IMR-90 (cell line): ENCODE results near the gene FCRLB. TPM values are rescaled to one million over a fixed set of nuclear protein-coding genes. Genes with fewer than 3 reads are reported as not detected.

Source experiments
- ATAC-seq: fragments of 200-7000 bp; cut with Tn5 transposase; 2 replicates; pipeline ENCODE4 v1.9.1; 2020; ENCODE audit warnings: low read depth, mild to moderate bottlenecking, moderate library complexity
- BruUV-seq: library from RNA; stranded (reverse); fragments of 400-500 nt; replicated peaks from 2 replicates; lab custom pipeline; 2021; lab: Mats Ljungman, UMichigan
- CTCF ChIA-PET: fragments of 300-600 bp; formaldehyde crosslinking; extraction: SDS; loops from one replicate; lab custom pipeline; 2021; ENCODE audit warnings: antibody characterized with exemption; lab: Yijun Ruan, JAX
- POLR2A ChIA-PET: fragments of 300-600 bp; sonication (Branson Sonifier 250); formaldehyde crosslinking; loops from one replicate; lab custom pipeline; 2022; ENCODE audit warnings: antibody characterized with exemption; ENCODE audit not compliant: unreplicated experiment; lab: Charles Lee
- DNase-seq: peaks from one replicate; pipeline ENCODE4 v3.0.0; 2013
- H2AFZ ChIP-seq: replicated peaks from 2 replicates; pipeline ENCODE3; 2013; ENCODE audit warnings: low read length, mild to moderate bottlenecking; ENCODE audit not compliant: poor library complexity
- H2AK5ac ChIP-seq: 2 replicates; pipeline ENCODE4 v1.6.1; 2013; ENCODE audit warnings: low read depth, low read length, inconsistent platforms
- H2AK9ac ChIP-seq: replicated peaks from 2 replicates; pipeline ENCODE3; 2013; ENCODE audit warnings: mild to moderate bottlenecking, low read depth, low read length, moderate library complexity; ENCODE audit not compliant: poor library complexity
- H2BK120ac ChIP-seq: 2 replicates; pipeline ENCODE4 v1.6.1; 2013; ENCODE audit warnings: low read depth, low read length, inconsistent platforms
- H2BK15ac ChIP-seq: 3 replicates; pipeline ENCODE4 v1.6.1; 2013; ENCODE audit warnings: low read depth, low read length, inconsistent platforms
- H2BK20ac ChIP-seq: 2 replicates; pipeline ENCODE4 v1.6.1; 2013; ENCODE audit warnings: low read depth, mild to moderate bottlenecking, inconsistent platforms, low read length, moderate library complexity
- H2BK5ac ChIP-seq: 2 replicates; pipeline ENCODE4 v1.6.1; 2013; ENCODE audit warnings: mild to moderate bottlenecking, low read depth, low read length, inconsistent platforms; ENCODE audit not compliant: poor library complexity, severe bottlenecking
- H3K14ac ChIP-seq: replicated peaks from 2 replicates; pipeline ENCODE4 v1.6.1; 2013; ENCODE audit warnings: low read depth, low read length, inconsistent platforms
- H3K18ac ChIP-seq: 2 replicates; pipeline ENCODE4 v1.6.1; 2013; ENCODE audit warnings: low read depth, low read length, control low read depth
- H3K23ac ChIP-seq: 2 replicates; pipeline ENCODE4 v1.6.1; 2013; ENCODE audit warnings: low read depth, low read length, inconsistent platforms
- H3K27ac ChIP-seq: 2 replicates; pipeline ENCODE4 v1.5.1; 2013; ENCODE audit warnings: mild to moderate bottlenecking, control low read depth, low read length; ENCODE audit not compliant: insufficient read depth
- H3K27me3 ChIP-seq: 2 replicates; pipeline ENCODE4 v1.6.1; 2013; ENCODE audit warnings: low read length; ENCODE audit not compliant: control insufficient read depth, insufficient read depth
- H3K36me3 ChIP-seq: 2 replicates; pipeline ENCODE4 v1.6.1; 2013; ENCODE audit warnings: low read length, mixed read lengths; ENCODE audit not compliant: control insufficient read depth, insufficient read depth
- H3K4ac ChIP-seq: 2 replicates; pipeline ENCODE4 v1.6.1; 2013; ENCODE audit warnings: low read depth, low read length, inconsistent platforms
- H3K4me1 ChIP-seq: 2 replicates; pipeline ENCODE4 v1.6.1; 2013; ENCODE audit warnings: low read length, mixed read lengths; ENCODE audit not compliant: control insufficient read depth, insufficient read depth
- H3K4me2 ChIP-seq: 2 replicates; pipeline ENCODE4 v1.6.1; 2013; ENCODE audit warnings: low read depth, mild to moderate bottlenecking, control low read depth, low read length, moderate library complexity
- H3K4me3 ChIP-seq: 2 replicates; pipeline ENCODE4 v1.5.1; 2013; ENCODE audit warnings: low read depth, mild to moderate bottlenecking, control low read depth, low read length, moderate library complexity; ENCODE audit not compliant: insufficient read depth
- H3K56ac ChIP-seq: 2 replicates; pipeline ENCODE4 v1.6.1; 2013; ENCODE audit warnings: low read length, inconsistent platforms; ENCODE audit not compliant: insufficient read depth; ENCODE audit errors: extremely low read depth
- H3K79me1 ChIP-seq, 2 experiments: 2 replicates each; pipeline ENCODE4 v1.6.1; 2013; ENCODE audit warnings: low read length in 2 of 2, inconsistent platforms in 1 of 2, low read depth in 1 of 2
- H3K9ac ChIP-seq: 2 replicates; pipeline ENCODE4 v1.6.1; 2013; ENCODE audit warnings: low read depth, low read length, control low read depth
- H3K9me1 ChIP-seq: 2 replicates; pipeline ENCODE4 v1.6.1; 2013; ENCODE audit warnings: low read length, inconsistent platforms; ENCODE audit not compliant: insufficient read depth
- H3K9me3 ChIP-seq: 2 replicates; pipeline ENCODE4 v1.6.1; 2013; ENCODE audit warnings: low read length; ENCODE audit not compliant: control insufficient read depth, insufficient read depth
- H4K20me1 ChIP-seq: 2 replicates; pipeline ENCODE4 v1.6.1; 2013; ENCODE audit warnings: low read length, inconsistent platforms; ENCODE audit not compliant: insufficient read depth
- H4K5ac ChIP-seq: 2 replicates; pipeline ENCODE4 v1.6.1; 2013; ENCODE audit warnings: mild to moderate bottlenecking, low read depth, low read length, control low read depth
- H4K8ac ChIP-seq, 2 experiments: 2 replicates each; pipeline ENCODE4 v1.6.1; 2013; ENCODE audit warnings: low read depth in 2 of 2, low read length in 2 of 2, control low read depth in 1 of 2, inconsistent platforms in 1 of 2
- H4K91ac ChIP-seq: 2 replicates; pipeline ENCODE4 v1.6.1; 2013; ENCODE audit warnings: low read depth, low read length, inconsistent platforms; ENCODE audit not compliant: insufficient read depth
- BHLHE40 ChIP-seq: fragments of 150-350 bp; IDR thresholded peaks from 2 replicates; pipeline ENCODE4 v1.6.1; 2016; ENCODE audit warnings: mild to moderate bottlenecking, low read depth, low read length
- CEBPB ChIP-seq: IDR thresholded peaks from 2 replicates; pipeline ENCODE4 v1.6.1; 2012; ENCODE audit warnings: low read depth, low read length, improper control_type of control experiment
- CHD1 ChIP-seq: IDR thresholded peaks from 2 replicates; pipeline ENCODE4 v1.6.1; 2012; ENCODE audit warnings: low read depth, low read length, improper control_type of control experiment
- CTCF ChIP-seq: conservative IDR thresholded peaks from 2 replicates; pipeline ENCODE4 v1.5.1; 2012; ENCODE audit warnings: mild to moderate bottlenecking, low read depth, low read length, improper control_type of control experiment
- ELK1 ChIP-seq: fragments of 150-350 bp; IDR thresholded peaks from 2 replicates; pipeline ENCODE4 v1.6.1; 2016; ENCODE audit warnings: low read depth, mild to moderate bottlenecking, low read length, moderate library complexity, borderline replicate concordance
- FOS ChIP-seq: fragments of 150-350 bp; IDR thresholded peaks from 2 replicates; pipeline ENCODE4 v1.6.1; 2016; ENCODE audit warnings: low read depth, low read length
- MAFK ChIP-seq: IDR thresholded peaks from 2 replicates; pipeline ENCODE4 v1.6.1; 2012; ENCODE audit warnings: low read depth, low read length, improper control_type of control experiment
- MXI1 ChIP-seq: IDR thresholded peaks from 2 replicates; pipeline ENCODE4 v1.6.1; 2012; ENCODE audit warnings: low read depth, mild to moderate bottlenecking, low read length, moderate library complexity, borderline replicate concordance
- NFE2L2 ChIP-seq: fragments of 150-350 bp; IDR thresholded peaks from 2 replicates; pipeline ENCODE4 v1.6.1; 2016; ENCODE audit warnings: low read depth, mild to moderate bottlenecking, low read length
- POLR2A ChIP-seq: IDR thresholded peaks from 2 replicates; pipeline ENCODE4 v1.6.1; 2012; ENCODE audit warnings: mild to moderate bottlenecking, low read depth, low read length
- RAD21 ChIP-seq: IDR thresholded peaks from 2 replicates; pipeline ENCODE4 v1.6.1; 2012; ENCODE audit warnings: low read length, improper control_type of control experiment
- RCOR1 ChIP-seq: IDR thresholded peaks from 2 replicates; pipeline ENCODE4 v1.6.1; 2012; ENCODE audit warnings: mild to moderate bottlenecking, low read length, improper control_type of control experiment; ENCODE audit not compliant: insufficient replicate concordance
- SMC3 ChIP-seq: fragments of 150-350 bp; IDR thresholded peaks from 2 replicates; pipeline ENCODE4 v1.6.1; 2016; ENCODE audit warnings: low read depth, mild to moderate bottlenecking, antibody characterized with exemption, low read length, moderate library complexity
- USF2 ChIP-seq: fragments of 150-350 bp; IDR thresholded peaks from 2 replicates; pipeline ENCODE4 v1.6.1; 2017; ENCODE audit warnings: mild to moderate bottlenecking, antibody characterized with exemption, low read length, low read depth
- WGBS, 2 experiments: methylation state at CpG; one replicate each; pipeline versions ENCODE4 v1.1.5 to v1.1.7; 2013; ENCODE audit warnings: missing lambda C conversion rate in 2 of 2; ENCODE audit not compliant: insufficient read length in 1 of 2; ENCODE audit errors: extremely low coverage in 2 of 2; 5-methylcytosine and 5-hydroxymethylcytosine counted together
- dilution Hi-C: fragments of 300-500 bp; cut with HindIII; formaldehyde crosslinking; loops from one replicate; pipeline ENCODE4 v1.14.3; 2018; ENCODE audit warnings: low sequenced_read_pairs; ENCODE audit not compliant: unreplicated experiment
- in situ Hi-C: fragments of 300-500 bp; cut with MboI; formaldehyde crosslinking; loops from 3 replicates; pipeline ENCODE4 v1.14.3; 2019; ENCODE audit warnings: low sequenced_read_pairs, inconsistent platforms, mixed read lengths
- intact Hi-C: fragments of 100-400 bp; cut with micrococcal nuclease; formaldehyde crosslinking; loops from 2 replicates; pipeline ENCODE4 v1.10.0; 2022
- polyA plus RNA-seq, 3 experiments: library from polyadenylated mRNA; depleted of rRNA; stranded (reverse); fragments of >200 nt; gene quantifications; 2 replicates each; pipeline ENCODE4 v1.2.3, GENCODE V29; 2012; ENCODE audit warnings: low replicate concordance in 1 of 3
- total RNA-seq: library from RNA; depleted of rRNA; stranded (reverse); fragments of >200 nt; gene quantifications from 2 replicates; pipeline ENCODE4 v1.2.3, GENCODE V29; 2012

Gene FCRLB
- total and polyA plus RNA-seq, 2 of the 4 experiments (the other 2 are of a cell fraction), result 0.90 to 2.2 TPM

- Histone ChIP-seq H3K9me3 (no peaks in the 10 kb centered on the region), H3K4ac (no peak overlapping the region), H3K27ac (no peak overlapping the region), H2AFZ (no peak overlapping the region), H2BK5ac (no peak overlapping the region), H3K23ac (no peak overlapping the region), H2BK20ac (no peak overlapping the region), H3K18ac (no peak overlapping the region), H3K4me2 (no peak overlapping the region), H4K91ac (no peak overlapping the region), H2AK9ac (no peak overlapping the region), H2BK120ac (no peak overlapping the region), H3K56ac (no peak overlapping the region), H3K4me1 (no peaks in the 10 kb centered on the region), H2AK5ac (no peak overlapping the region), H2BK15ac (no peak overlapping the region), H3K9ac (no peak overlapping the region), H3K14ac (no peak overlapping the region), H3K79me1 (peaks cover 20 to 63% of the 10 kb centered on the region in 2 experiments), H4K8ac (no peak overlapping the region), H3K4me3 (no peak overlapping the region), H3K9me1 (peaks cover 2% of the 10 kb centered on the region; the same call in 1 of the 2 replicates), H3K36me3 (no peaks in the 10 kb centered on the region), H4K20me1 (peaks cover 3% of the 10 kb centered on the region; the same call in 1 of the 2 replicates), H4K5ac (no peak overlapping the region), H3K27me3 (no peaks in the 10 kb centered on the region)
- no CpG with 5 or more reads among the region's 5 CpGs for WGBS, 2 experiments
- in situ Hi-C loops, result no loop called here
- ChIA-PET POLR2A (no interaction called here), CTCF (no interaction called here)
- dilution Hi-C loops, result no loop called here
- intact Hi-C loops, result no loop called here
- BruUV-seq, result no TSS peak
- ATAC-seq (no peak), DNase-seq (no peak)
- TF ChIP-seq CHD1, result no peak
- no peak for TF ChIP-seq BHLHE40
- TF ChIP-seq MAFK, result no peak
- no peak for TF ChIP-seq CTCF
- no peak for TF ChIP-seq RAD21
- TF ChIP-seq MXI1, result no peak
- TF ChIP-seq ELK1, result no peak
- TF ChIP-seq SMC3, result no peak
- no peak for TF ChIP-seq NFE2L2
- no peak for TF ChIP-seq POLR2A
- no peak for TF ChIP-seq CEBPB
- TF ChIP-seq USF2, result no peak
- TF ChIP-seq RCOR1, result no peak
- no peak for TF ChIP-seq FOS
Measured at GRCh38 chr1:161771161-161771560, 49.8 kb downstream of the FCRLB start.
